ENCODE data around the gene TOE1. TPM values are rescaled to one million over a fixed set of nuclear protein-coding genes. Genes with fewer than 3 reads are reported as not detected.

The TOE1 gene
- total and polyA plus RNA-seq, 9 of the 15 experiments (the other 6 are each of a cell fraction or from before 2014, with no cell fraction given) = 32.1 to 85.7 (median 38.0) TPM

DNA sequence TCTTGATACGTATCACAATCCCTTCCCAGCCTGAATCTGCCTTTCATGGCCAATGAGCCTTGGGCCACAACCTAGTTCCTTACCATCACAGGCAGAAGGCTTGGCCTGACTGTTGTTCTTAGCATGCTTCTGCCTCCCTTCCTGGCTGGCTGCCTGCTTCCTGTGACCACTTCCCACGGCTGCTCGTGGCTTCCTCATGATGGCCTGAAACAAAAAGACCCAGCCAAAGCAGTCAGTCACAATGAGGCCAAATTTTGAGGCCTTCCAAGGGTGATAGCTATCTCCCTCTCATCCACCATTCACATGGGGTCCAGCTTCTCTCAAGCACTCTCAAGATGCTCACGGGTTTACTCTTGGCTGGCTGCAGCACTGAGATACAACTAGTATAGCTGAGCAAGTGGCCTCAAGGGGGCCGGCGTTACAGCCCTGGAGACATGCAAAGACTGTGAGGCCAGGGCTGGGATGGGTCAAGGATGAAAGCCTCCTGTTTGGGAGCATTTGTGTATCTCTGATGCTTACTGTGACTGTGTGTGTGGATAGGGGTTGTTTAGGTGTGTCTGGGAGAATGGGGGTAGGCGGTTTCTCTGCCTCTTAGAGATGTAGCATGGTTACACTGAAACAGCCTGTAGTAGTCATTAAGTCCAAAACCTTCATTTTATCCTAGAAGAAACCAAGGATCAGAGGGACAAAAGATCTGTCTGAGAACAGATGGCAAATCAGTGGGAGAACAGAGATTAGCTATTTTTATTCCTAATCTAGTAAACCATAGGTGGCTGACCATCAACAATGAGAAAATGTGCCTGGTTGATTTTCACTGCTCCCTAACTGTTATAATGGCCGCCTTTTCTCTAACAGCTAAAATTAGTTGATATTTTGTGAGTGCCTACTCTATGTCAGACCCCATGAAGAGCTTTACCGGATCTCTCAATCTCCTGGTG is 5.4 kb upstream of the TOE1 start:
- ChIA-PET POLR2A (interaction anchor here (0.8 to 1.5 kb wide), 4 partner anchors 10 to 515 kb away, joined by 3 to 8 read pairs (median 4); no protein-coding TSS in a partner anchor), CTCF (ENCODE audit: low intra/inter-chr PET ratio) (interaction anchor here (0.6 kb wide), 1 partner anchor 603 kb away, joined by 3 read pairs; the partner anchor contains the start of gene RNU5D-1)
- intact Hi-C loops (cut with micrococcal nuclease) (no loop called here), in situ Hi-C loops (cut with MboI) (no loop called here)
- Histone ChIP-seq H3K9me1 (ENCODE audit: control insufficient read depth, insufficient read depth, low read length) (peaks cover 2% of the 10 kb centered on the region), H2AFZ (ENCODE audit: low read depth, low read length) (no peak overlapping the region), H3K27me3 (ENCODE audit: control insufficient read depth in 2 of 2, insufficient read depth in 2 of 2, low read length in 2 of 2) (no peaks in the 10 kb centered on the region), H3K4me1 (replicated peaks in 1 of 2; ENCODE audit: control insufficient read depth in 2 of 2, insufficient read depth in 2 of 2, low read length in 2 of 2) (peaks cover 8 to 15% of the 10 kb centered on the region in 2 experiments; a peak in 3 of 5 replicates), H3K36me3 (ENCODE audit: control insufficient read depth, insufficient read depth, low read length) (peaks cover 39% of the 10 kb centered on the region), H4K20me1 (replicated peaks; ENCODE audit: control insufficient read depth, insufficient read depth, low read length) (no peaks in the 10 kb centered on the region), H3K79me2 (ENCODE audit: control insufficient read depth, insufficient read depth, low read length) (peaks cover 16% of the 10 kb centered on the region; the same call in 2 of the 3 replicates), H3K4me2 (ENCODE audit: insufficient read depth, low read length) (no peak overlapping the region), H3K4me3 (no peak overlapping the region), H3K9ac (ENCODE audit: insufficient read depth in 1 of 2, low read depth in 2 of 2, low read length in 2 of 2) (peak overlapping the region in 1 of 2 experiments; percentile 31; a peak in 2 of 4 replicates), H3K9me3 (replicated peaks; ENCODE audit: control insufficient read depth, insufficient read depth, low read depth, low read length) (peaks cover 9% of the 10 kb centered on the region), H3K27ac (ENCODE audit: extremely low read depth, low read depth, low read length) (no peak overlapping the region)
- no peak for FAIRE-seq
- TF ChIP-seq, protein P1, sequence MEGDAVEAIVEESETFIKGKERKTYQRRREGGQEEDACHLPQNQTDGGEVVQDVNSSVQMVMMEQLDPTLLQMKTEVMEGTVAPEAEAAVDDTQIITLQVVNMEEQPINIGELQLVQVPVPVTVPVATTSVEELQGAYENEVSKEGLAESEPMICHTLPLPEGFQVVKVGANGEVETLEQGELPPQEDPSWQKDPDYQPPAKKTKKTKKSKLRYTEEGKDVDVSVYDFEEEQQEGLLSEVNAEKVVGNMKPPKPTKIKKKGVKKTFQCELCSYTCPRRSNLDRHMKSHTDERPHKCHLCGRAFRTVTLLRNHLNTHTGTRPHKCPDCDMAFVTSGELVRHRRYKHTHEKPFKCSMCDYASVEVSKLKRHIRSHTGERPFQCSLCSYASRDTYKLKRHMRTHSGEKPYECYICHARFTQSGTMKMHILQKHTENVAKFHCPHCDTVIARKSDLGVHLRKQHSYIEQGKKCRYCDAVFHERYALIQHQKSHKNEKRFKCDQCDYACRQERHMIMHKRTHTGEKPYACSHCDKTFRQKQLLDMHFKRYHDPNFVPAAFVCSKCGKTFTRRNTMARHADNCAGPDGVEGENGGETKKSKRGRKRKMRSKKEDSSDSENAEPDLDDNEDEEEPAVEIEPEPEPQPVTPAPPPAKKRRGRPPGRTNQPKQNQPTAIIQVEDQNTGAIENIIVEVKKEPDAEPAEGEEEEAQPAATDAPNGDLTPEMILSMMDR (IDR thresholded peaks at IDR 0.05 in 2 of 3, conservative IDR thresholded peaks at IDR 0.05 in 1 of 3; ENCODE audit: insufficient read depth in 2 of 3, low read depth in 1 of 3, low read length in 3 of 3) = peak in 2 of 3 experiments; percentile 2 to 19; a peak in 1 of 6 replicates
- TF ChIP-seq, protein P2, sequence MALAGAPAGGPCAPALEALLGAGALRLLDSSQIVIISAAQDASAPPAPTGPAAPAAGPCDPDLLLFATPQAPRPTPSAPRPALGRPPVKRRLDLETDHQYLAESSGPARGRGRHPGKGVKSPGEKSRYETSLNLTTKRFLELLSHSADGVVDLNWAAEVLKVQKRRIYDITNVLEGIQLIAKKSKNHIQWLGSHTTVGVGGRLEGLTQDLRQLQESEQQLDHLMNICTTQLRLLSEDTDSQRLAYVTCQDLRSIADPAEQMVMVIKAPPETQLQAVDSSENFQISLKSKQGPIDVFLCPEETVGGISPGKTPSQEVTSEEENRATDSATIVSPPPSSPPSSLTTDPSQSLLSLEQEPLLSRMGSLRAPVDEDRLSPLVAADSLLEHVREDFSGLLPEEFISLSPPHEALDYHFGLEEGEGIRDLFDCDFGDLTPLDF (CRISPR knock-in tag; IDR thresholded peaks at IDR 0.05) = no peak
- DNase-seq (ENCODE audit: extremely low read depth in 1 of 4, low spot score in 3 of 4) = no peak
- ATAC-seq = peak; percentile 66
- no TSS peak for BruUV-seq (replicated peaks)
- WGBS (ENCODE audit: insufficient coverage, low coverage, missing lambda C conversion rate) = 62% methylated on average over 9 of the region's 9 CpGs

Data from K562 (cell line).